ENCODE data around the gene PCDHGA3. TPM values are rescaled to one million over a fixed set of nuclear protein-coding genes. Genes with fewer than 3 reads are reported as not detected.

The PCDHGA3 gene
- polyA plus RNA-seq, 3 donors: not detected

DNA sequence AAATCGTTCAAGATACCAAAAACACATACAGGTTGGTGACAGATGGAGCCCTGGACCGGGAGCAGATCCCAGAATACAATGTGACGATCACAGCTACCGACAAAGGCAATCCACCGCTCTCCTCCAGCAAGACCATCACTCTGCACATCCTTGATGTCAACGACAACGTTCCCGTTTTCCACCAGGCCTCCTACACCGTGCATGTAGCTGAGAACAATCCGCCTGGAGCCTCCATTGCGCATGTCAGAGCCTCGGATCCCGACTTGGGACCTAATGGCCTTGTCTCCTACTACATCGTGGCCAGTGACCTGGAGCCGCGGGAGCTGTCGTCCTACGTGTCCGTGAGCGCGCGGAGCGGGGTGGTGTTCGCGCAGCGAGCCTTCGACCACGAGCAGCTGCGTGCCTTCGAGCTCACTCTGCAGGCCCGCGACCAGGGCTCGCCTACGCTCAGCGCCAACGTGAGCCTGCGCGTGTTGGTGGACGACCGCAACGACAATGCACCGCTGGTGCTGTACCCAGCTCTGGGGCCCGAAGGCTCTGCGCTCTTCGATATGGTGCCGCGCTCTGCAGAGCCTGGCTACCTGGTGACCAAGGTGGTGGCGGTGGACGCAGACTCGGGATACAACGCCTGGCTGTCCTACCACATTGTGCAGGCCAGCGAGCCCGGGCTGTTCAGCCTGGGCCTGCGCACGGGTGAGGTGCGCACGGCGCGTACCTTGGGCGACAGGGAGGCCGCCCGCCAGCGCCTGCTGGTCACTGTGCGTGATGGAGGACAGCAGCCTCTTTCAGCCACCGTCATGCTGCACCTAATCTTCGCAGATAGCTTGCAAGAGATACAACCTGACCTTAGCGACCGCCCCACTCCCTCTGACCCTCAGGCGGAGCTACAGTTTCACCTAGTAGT lies 28.2 kb downstream of the PCDHGA3 start:
- peaks cover 8% of the 10 kb centered on the region for H3K4me1 Mint-ChIP-seq
- 40% methylated on average over 69 of the region's 69 CpGs for WGBS (ENCODE audit: insufficient coverage)
- TF ChIP-seq, protein P1, sequence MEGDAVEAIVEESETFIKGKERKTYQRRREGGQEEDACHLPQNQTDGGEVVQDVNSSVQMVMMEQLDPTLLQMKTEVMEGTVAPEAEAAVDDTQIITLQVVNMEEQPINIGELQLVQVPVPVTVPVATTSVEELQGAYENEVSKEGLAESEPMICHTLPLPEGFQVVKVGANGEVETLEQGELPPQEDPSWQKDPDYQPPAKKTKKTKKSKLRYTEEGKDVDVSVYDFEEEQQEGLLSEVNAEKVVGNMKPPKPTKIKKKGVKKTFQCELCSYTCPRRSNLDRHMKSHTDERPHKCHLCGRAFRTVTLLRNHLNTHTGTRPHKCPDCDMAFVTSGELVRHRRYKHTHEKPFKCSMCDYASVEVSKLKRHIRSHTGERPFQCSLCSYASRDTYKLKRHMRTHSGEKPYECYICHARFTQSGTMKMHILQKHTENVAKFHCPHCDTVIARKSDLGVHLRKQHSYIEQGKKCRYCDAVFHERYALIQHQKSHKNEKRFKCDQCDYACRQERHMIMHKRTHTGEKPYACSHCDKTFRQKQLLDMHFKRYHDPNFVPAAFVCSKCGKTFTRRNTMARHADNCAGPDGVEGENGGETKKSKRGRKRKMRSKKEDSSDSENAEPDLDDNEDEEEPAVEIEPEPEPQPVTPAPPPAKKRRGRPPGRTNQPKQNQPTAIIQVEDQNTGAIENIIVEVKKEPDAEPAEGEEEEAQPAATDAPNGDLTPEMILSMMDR (IDR thresholded peaks at IDR 0.05): no peak
- Histone ChIP-seq H3K27ac (ENCODE audit: low read depth in 1 of 2, low read length in 2 of 2) (no peak overlapping the region), H3K27me3 (ENCODE audit: control insufficient read depth in 2 of 2, insufficient read depth in 2 of 2, low read length in 2 of 2) (peaks cover 37 to 96% of the 10 kb centered on the region in 2 donors), H4K20me1 (ENCODE audit: insufficient read depth, low read length) (no peaks in the 10 kb centered on the region), H3K9me3 (replicated peaks in 1 of 2; ENCODE audit: control insufficient read depth in 1 of 2, insufficient read depth in 1 of 2, low read length in 2 of 2) (peaks cover 59 to 66% of the 10 kb centered on the region in 2 donors), H3K79me2 (ENCODE audit: insufficient read depth, low read length) (no peaks in the 10 kb centered on the region), H3K4me2 (replicated peaks; ENCODE audit: extremely low read depth, low read length, poor library complexity, severe bottlenecking) (no peak overlapping the region), H3K4me1 (ENCODE audit: control insufficient read depth in 1 of 2, insufficient read depth in 2 of 2, low read length in 2 of 2) (no peaks in the 10 kb centered on the region), H3K4me3 (replicated peaks in 1 of 3; ENCODE audit: low read depth in 2 of 3, low read length in 3 of 3) (no peak overlapping the region), H3K36me3 (replicated peaks in 1 of 2; ENCODE audit: control insufficient read depth in 1 of 2, insufficient read depth in 2 of 2, low read length in 2 of 2) (no peaks in the 10 kb centered on the region), H2AFZ (ENCODE audit: insufficient read depth, low read depth, low read length, poor library complexity, severe bottlenecking) (no peak overlapping the region), H3K9ac (ENCODE audit: insufficient read depth, low read length, poor library complexity, severe bottlenecking) (no peak overlapping the region)
- H3K27ac Mint-ChIP-seq: no peak overlapping the region
- intact Hi-C loops (cut with micrococcal nuclease): no loop called here
- DNase-seq: no peak
- H3K27me3 Mint-ChIP-seq (ENCODE audit: low read depth in 3 of 3): peaks cover 46 to 77% (median 72%) of the 10 kb centered on the region in 3 donors
- H3K4me3 Mint-ChIP-seq: peak overlapping the region in 1 of 2 donors; percentile 59
- peaks cover 42 to 79% (median 67%) of the 10 kb centered on the region in 7 donors for H3K9me3 Mint-ChIP-seq
- H3K36me3 Mint-ChIP-seq: peaks cover 6 to 11% of the 10 kb centered on the region in 2 donors

DNA sequence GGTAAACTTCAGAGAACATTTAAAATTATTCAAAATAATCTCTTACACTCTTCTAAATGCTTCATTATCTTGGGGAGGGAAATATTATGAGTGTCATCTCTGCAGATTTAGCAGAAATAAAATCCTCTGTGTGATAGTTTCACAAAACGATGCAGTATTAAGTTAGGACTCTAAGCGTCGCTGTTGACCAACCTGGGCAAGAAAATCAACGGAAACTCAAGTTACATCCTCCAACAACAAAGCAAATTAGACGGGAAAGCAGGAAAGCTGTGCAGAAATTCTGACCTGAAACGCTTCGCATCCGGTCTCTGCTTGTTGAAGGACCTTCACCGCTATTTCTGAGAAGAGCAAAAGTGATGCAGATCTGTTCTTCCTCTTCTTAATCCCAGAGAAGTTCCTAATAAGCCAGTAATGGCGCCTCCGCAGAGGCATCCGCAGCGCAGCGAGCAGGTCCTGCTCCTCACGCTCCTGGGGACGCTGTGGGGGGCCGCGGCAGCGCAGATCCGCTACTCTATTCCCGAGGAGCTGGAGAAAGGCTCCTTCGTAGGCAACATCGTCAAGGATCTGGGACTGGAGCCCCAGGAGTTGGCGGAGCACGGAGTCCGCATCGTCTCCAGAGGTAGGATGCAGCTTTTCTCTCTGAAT lies 30.2 kb downstream of the PCDHGA3 start, which contains the start of gene PCDHGA6:
PCDHGA6 (plus strand) TSS at position 219 of the 645 bp plus-strand sequence; CDS start at position 412, 193 bp downstream.
- peaks cover 8% of the 10 kb centered on the region for H3K4me1 Mint-ChIP-seq
- peaks cover 6 to 11% of the 10 kb centered on the region in 2 donors for H3K36me3 Mint-ChIP-seq
- Histone ChIP-seq H2AFZ (ENCODE audit: insufficient read depth, low read depth, low read length, poor library complexity, severe bottlenecking) (no peak within 1 kb of the TSS), H3K36me3 (replicated peaks in 1 of 2; ENCODE audit: control insufficient read depth in 1 of 2, insufficient read depth in 2 of 2, low read length in 2 of 2) (no peaks in the 10 kb centered on the region), H3K27me3 (ENCODE audit: control insufficient read depth in 2 of 2, insufficient read depth in 2 of 2, low read length in 2 of 2) (peaks cover 35 to 88% of the 10 kb centered on the region in 2 donors), H3K79me2 (ENCODE audit: insufficient read depth, low read length) (no peaks in the 10 kb centered on the region), H3K9me3 (replicated peaks in 1 of 2; ENCODE audit: control insufficient read depth in 1 of 2, insufficient read depth in 1 of 2, low read length in 2 of 2) (peaks cover 64 to 73% of the 10 kb centered on the region in 2 donors), H3K4me2 (replicated peaks; ENCODE audit: extremely low read depth, low read length, poor library complexity, severe bottlenecking) (no peak within 1 kb of the TSS), H3K9ac (ENCODE audit: insufficient read depth, low read length, poor library complexity, severe bottlenecking) (no peak within 1 kb of the TSS), H4K20me1 (ENCODE audit: insufficient read depth, low read length) (no peaks in the 10 kb centered on the region), H3K4me1 (ENCODE audit: control insufficient read depth in 1 of 2, insufficient read depth in 2 of 2, low read length in 2 of 2) (no peaks in the 10 kb centered on the region), H3K27ac (ENCODE audit: low read depth in 1 of 2, low read length in 2 of 2) (no peak within 1 kb of the TSS), H3K4me3 (replicated peaks in 1 of 3; ENCODE audit: low read depth in 2 of 3, low read length in 3 of 3) (no peak within 1 kb of the TSS)
- WGBS (ENCODE audit: insufficient coverage): 29% methylated on average over 26 of the region's 27 CpGs
- peaks cover 42 to 85% (median 73%) of the 10 kb centered on the region in 7 donors for H3K9me3 Mint-ChIP-seq
- TF ChIP-seq, protein P1 (IDR thresholded peaks at IDR 0.05): peak; percentile 17
- peaks cover 39 to 75% (median 64%) of the 10 kb centered on the region in 3 donors for H3K27me3 Mint-ChIP-seq (ENCODE audit: low read depth in 3 of 3)
- peak within 1 kb of the TSS in 1 of 2 donors; percentile 60 for H3K4me3 Mint-ChIP-seq
- intact Hi-C loops (cut with micrococcal nuclease): no loop called here
- DNase-seq: no peak
- H3K27ac Mint-ChIP-seq: no peak within 1 kb of the TSS
